Measurements from ENCODE around the gene COX6B1. TPM values are rescaled to one million over a fixed set of nuclear protein-coding genes. Genes with fewer than 3 reads are reported as not detected.

Gene COX6B1
- polyA plus RNA-seq, 1 of the 3 experiments (the other 2 are of a cell fraction), result 826 TPM

GRCh38 chr19:35613574-35613973 is 34.5 kb upstream of the COX6B1 start:
- no peak overlapping the region for H3K27ac ChIP-seq (ENCODE audit: low read depth in 2 of 2, low read length in 1 of 2)
- ChIA-PET POLR2A (interaction anchor here (0.6 to 0.7 kb wide), 2 partner anchors 10 to 14 kb away, joined by 3 to 5 read pairs; no protein-coding TSS in a partner anchor), CTCF (interaction anchor here (0.9 to 4.1 kb wide), 3 partner anchors 21 to 65 kb away, joined by 3 to 13 read pairs (median 5); no protein-coding TSS in a partner anchor)
- WGBS (ENCODE audit: low lambda C conversion rate), result 89% methylated on average over 1 of the region's 1 CpG
- H3K9me2 ChIP-seq, result no peaks in the 10 kb centered on the region
- no peaks in the 10 kb centered on the region for H3K27me3 ChIP-seq (ENCODE audit: insufficient read depth)
- H2AFZ ChIP-seq (ENCODE audit: low read depth), result no peak overlapping the region
- H3K79me2 ChIP-seq (ENCODE audit: insufficient read depth), result peaks cover 3% of the 10 kb centered on the region; the same call in 1 of the 2 replicates
- no peaks in the 10 kb centered on the region for H4K20me1 ChIP-seq (ENCODE audit: insufficient read depth)
- no peak for TF ChIP-seq GABPA (IDR thresholded peaks at IDR 0.05; ENCODE audit: low read depth)
- TF ChIP-seq YY1 (IDR thresholded peaks at IDR 0.05; ENCODE audit: low read depth), result no peak
- no peak for TF ChIP-seq PBX3 (IDR thresholded peaks at IDR 0.05)
- TF ChIP-seq NRF1 (IDR thresholded peaks at IDR 0.05; ENCODE audit: low read depth, low read length), result no peak
- no peak for TF ChIP-seq FOXJ3 (CRISPR knock-in tag; IDR thresholded peaks at IDR 0.05)
- no peak for TF ChIP-seq SIN3A (IDR thresholded peaks at IDR 0.05; ENCODE audit: borderline replicate concordance, low read depth, low read length)
- TF ChIP-seq, protein P1, sequence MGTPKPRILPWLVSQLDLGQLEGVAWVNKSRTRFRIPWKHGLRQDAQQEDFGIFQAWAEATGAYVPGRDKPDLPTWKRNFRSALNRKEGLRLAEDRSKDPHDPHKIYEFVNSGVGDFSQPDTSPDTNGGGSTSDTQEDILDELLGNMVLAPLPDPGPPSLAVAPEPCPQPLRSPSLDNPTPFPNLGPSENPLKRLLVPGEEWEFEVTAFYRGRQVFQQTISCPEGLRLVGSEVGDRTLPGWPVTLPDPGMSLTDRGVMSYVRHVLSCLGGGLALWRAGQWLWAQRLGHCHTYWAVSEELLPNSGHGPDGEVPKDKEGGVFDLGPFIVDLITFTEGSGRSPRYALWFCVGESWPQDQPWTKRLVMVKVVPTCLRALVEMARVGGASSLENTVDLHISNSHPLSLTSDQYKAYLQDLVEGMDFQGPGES (IDR thresholded peaks at IDR 0.05; ENCODE audit: low read depth, low read length), result no peak
- TF ChIP-seq EZH2phosphoT487 (IDR thresholded peaks at IDR 0.05; ENCODE audit: borderline replicate concordance, low read depth), result no peak
- TF ChIP-seq ELF1 (IDR thresholded peaks at IDR 0.05), result no peak
- TF ChIP-seq RCOR1 (IDR thresholded peaks at IDR 0.05; ENCODE audit: low read length), result no peak
- H3K9ac ChIP-seq, result no peak overlapping the region
- H3K4me3 ChIP-seq (ENCODE audit: low read depth in 2 of 2, low read length in 1 of 2), result no peak overlapping the region
- H3K4me1 ChIP-seq (ENCODE audit: control insufficient read depth in 1 of 2, insufficient read depth in 2 of 2, low read depth in 1 of 2, low read length in 1 of 2), result peaks cover 0 to 10% of the 10 kb centered on the region in 2 experiments; a peak in 1 of 4 replicates
- H3K4me2 ChIP-seq, result peak overlapping the region; percentile 92
- peak; percentile 9 for DNase-seq
- H3F3A ChIP-seq (replicated peaks; ENCODE audit: insufficient read depth), result no peaks in the 10 kb centered on the region
- no peaks in the 10 kb centered on the region for H3K9me3 ChIP-seq
- H3K36me3 ChIP-seq (replicated peaks in 1 of 2; ENCODE audit: control insufficient read depth in 1 of 2, insufficient read depth in 2 of 2, low read length in 1 of 2), result peaks cover 0 to 2% of the 10 kb centered on the region in 2 experiments

DNA sequence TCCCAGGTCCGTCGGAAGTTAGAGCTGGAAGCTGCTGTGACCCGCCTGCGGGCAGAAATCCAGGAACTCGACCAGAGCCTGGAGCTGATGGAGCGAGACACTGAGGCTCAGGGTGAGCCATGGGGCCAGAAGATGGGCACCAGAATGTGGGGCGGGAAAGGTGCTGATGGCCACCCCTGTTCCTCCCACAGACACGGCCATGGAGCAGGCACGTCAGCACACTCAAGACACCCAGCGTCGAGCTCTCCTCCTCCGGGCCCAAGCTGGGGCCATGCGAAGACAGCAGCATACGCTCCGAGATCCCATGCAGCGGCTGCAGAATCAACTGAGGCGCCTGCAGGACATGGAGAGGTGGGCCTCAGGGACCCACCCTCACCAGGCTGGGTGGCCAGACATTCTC is 33.1 kb upstream of the COX6B1 start:
- ChIA-PET CTCF (no interaction called here), POLR2A (no interaction called here)
- Histone ChIP-seq H4K20me1 (ENCODE audit: insufficient read depth) (no peaks in the 10 kb centered on the region), H3K9me2 (no peaks in the 10 kb centered on the region), H3K27ac (ENCODE audit: low read depth in 2 of 2, low read length in 1 of 2) (no peak overlapping the region), H3K36me3 (replicated peaks in 1 of 2; ENCODE audit: control insufficient read depth in 1 of 2, insufficient read depth in 2 of 2, low read length in 1 of 2) (peaks cover 0 to 2% of the 10 kb centered on the region in 2 experiments), H3F3A (replicated peaks; ENCODE audit: insufficient read depth) (no peaks in the 10 kb centered on the region), H3K79me2 (ENCODE audit: insufficient read depth) (peaks cover 3% of the 10 kb centered on the region; the same call in 1 of the 2 replicates), H3K4me3 (ENCODE audit: low read depth in 2 of 2, low read length in 1 of 2) (no peak overlapping the region), H3K4me2 (no peak overlapping the region), H3K27me3 (ENCODE audit: insufficient read depth) (no peaks in the 10 kb centered on the region), H3K4me1 (ENCODE audit: control insufficient read depth in 1 of 2, insufficient read depth in 2 of 2, low read depth in 1 of 2, low read length in 1 of 2) (peaks cover 0 to 10% of the 10 kb centered on the region in 2 experiments; a peak in 1 of 4 replicates), H3K9ac (no peak overlapping the region), H2AFZ (ENCODE audit: low read depth) (no peak overlapping the region), H3K9me3 (no peaks in the 10 kb centered on the region)
- peak; percentile 6 for DNase-seq
- WGBS (ENCODE audit: low lambda C conversion rate), result 94% methylated on average over 10 of the region's 17 CpGs
- TF ChIP-seq TCF12 (IDR thresholded peaks at IDR 0.05) (no peak), JUND (IDR thresholded peaks at IDR 0.05) (no peak), YY1 (IDR thresholded peaks at IDR 0.05; ENCODE audit: low read depth) (no peak), ELF1 (IDR thresholded peaks at IDR 0.05) (no peak), RAD21 (IDR thresholded peaks at IDR 0.05; ENCODE audit: low read length) (no peak), FOXJ3 (CRISPR knock-in tag; IDR thresholded peaks at IDR 0.05) (no peak), FOSL2 (IDR thresholded peaks at IDR 0.05; ENCODE audit: borderline replicate concordance, low read depth) (no peak), EZH2phosphoT487 (IDR thresholded peaks at IDR 0.05; ENCODE audit: borderline replicate concordance, low read depth) (no peak), POLR2AphosphoS5 (IDR thresholded peaks at IDR 0.05; ENCODE audit: low read depth, low read length) (no peak), ZBTB33 (IDR thresholded peaks at IDR 0.05; ENCODE audit: borderline replicate concordance, low read depth) (no peak), TEAD4 (IDR thresholded peaks at IDR 0.05; ENCODE audit: borderline replicate concordance, insufficient read depth) (no peak), GABPA (IDR thresholded peaks at IDR 0.05; ENCODE audit: low read depth) (no peak), USF1 (IDR thresholded peaks at IDR 0.05; ENCODE audit: borderline replicate concordance, low read depth) (no peak), CHD2 (IDR thresholded peaks at IDR 0.05; ENCODE audit: low read length, partially characterized antibody) (no peak)
- TF ChIP-seq, protein P2, sequence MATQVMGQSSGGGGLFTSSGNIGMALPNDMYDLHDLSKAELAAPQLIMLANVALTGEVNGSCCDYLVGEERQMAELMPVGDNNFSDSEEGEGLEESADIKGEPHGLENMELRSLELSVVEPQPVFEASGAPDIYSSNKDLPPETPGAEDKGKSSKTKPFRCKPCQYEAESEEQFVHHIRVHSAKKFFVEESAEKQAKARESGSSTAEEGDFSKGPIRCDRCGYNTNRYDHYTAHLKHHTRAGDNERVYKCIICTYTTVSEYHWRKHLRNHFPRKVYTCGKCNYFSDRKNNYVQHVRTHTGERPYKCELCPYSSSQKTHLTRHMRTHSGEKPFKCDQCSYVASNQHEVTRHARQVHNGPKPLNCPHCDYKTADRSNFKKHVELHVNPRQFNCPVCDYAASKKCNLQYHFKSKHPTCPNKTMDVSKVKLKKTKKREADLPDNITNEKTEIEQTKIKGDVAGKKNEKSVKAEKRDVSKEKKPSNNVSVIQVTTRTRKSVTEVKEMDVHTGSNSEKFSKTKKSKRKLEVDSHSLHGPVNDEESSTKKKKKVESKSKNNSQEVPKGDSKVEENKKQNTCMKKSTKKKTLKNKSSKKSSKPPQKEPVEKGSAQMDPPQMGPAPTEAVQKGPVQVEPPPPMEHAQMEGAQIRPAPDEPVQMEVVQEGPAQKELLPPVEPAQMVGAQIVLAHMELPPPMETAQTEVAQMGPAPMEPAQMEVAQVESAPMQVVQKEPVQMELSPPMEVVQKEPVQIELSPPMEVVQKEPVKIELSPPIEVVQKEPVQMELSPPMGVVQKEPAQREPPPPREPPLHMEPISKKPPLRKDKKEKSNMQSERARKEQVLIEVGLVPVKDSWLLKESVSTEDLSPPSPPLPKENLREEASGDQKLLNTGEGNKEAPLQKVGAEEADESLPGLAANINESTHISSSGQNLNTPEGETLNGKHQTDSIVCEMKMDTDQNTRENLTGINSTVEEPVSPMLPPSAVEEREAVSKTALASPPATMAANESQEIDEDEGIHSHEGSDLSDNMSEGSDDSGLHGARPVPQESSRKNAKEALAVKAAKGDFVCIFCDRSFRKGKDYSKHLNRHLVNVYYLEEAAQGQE (IDR thresholded peaks at IDR 0.05; ENCODE audit: low read depth, low read length), result no peak

All from SK-N-SH (cell line).